Ovary (tissue), 3 donors: Measurements from ENCODE around the gene BLTP3A.

Source experiments
- CTCF ChIP-seq, 3 donors: fragments of 450-650 bp in 2 of 3; fragments of 200-600 bp in 1 of 3; IDR thresholded peaks; one replicate each; pipeline versions ENCODE4 v1.5.1 to v1.8.0; 2016 to 2022; ENCODE audit warnings: antibody characterized with exemption in 3 of 3, mild to moderate bottlenecking in 1 of 3
- POLR2A ChIP-seq: fragments of 450-650 bp; IDR thresholded peaks from one replicate; pipeline ENCODE4 v1.6.1; 2017; ENCODE audit warnings: antibody characterized with exemption, mild to moderate bottlenecking, moderate library complexity
- donor health status: DM: no; HTN: no; CAD: no.

GRCh38 chr6:34772940-34773339 lies 18.9 kb upstream of the BLTP3A start:
- TF ChIP-seq CTCF (IDR thresholded peaks at IDR 0.05) (no peak), POLR2A (no peak)
